OCI-LY1 (cell line): Measurements from ENCODE around the gene N4BP3.

ENCODE experiments used
- H2AFZ ChIP-seq: fragments of 200-600 bp; sonication (generic), shearing (Covaris generic); 2 replicates; pipeline ENCODE4 v1.6.0; 2014; ENCODE audit warnings: antibody characterized with exemption, mild to moderate bottlenecking, low read length
- H3F3A ChIP-seq: fragments of 200-600 bp; sonication (generic), shearing (Covaris generic); 2 replicates; pipeline ENCODE4 v1.6.0; 2014; ENCODE audit warnings: mild to moderate bottlenecking, antibody characterized with exemption, low read length, moderate library complexity; ENCODE audit not compliant: insufficient read depth
- H3K27ac ChIP-seq: fragments of 200-600 bp; sonication (generic); 2 replicates; pipeline ENCODE4 v1.5.1; 2014; ENCODE audit warnings: low read length, mixed run types, mild to moderate bottlenecking, low read depth; ENCODE audit not compliant: poor library complexity, severe bottlenecking
- H3K27me3 ChIP-seq: fragments of 200-600 bp; sonication (generic); 2 replicates; pipeline ENCODE4 v1.6.0; 2014; ENCODE audit warnings: antibody characterized with exemption, mild to moderate bottlenecking, low read length, moderate library complexity; ENCODE audit not compliant: insufficient read depth
- H3K36me3 ChIP-seq: fragments of 200-600 bp; sonication (generic); 2 replicates; pipeline ENCODE4 v1.6.1; 2014; ENCODE audit warnings: mild to moderate bottlenecking, antibody characterized with exemption, low read length, moderate library complexity, mixed read lengths; ENCODE audit not compliant: insufficient read depth
- H3K4me1 ChIP-seq: fragments of 200-600 bp; sonication (generic); 2 replicates; pipeline ENCODE4 v1.5.1; 2014; ENCODE audit warnings: mild to moderate bottlenecking, low read length, moderate library complexity; ENCODE audit not compliant: insufficient read depth, severe bottlenecking
- H3K4me2 ChIP-seq: fragments of 200-600 bp; sonication (generic), shearing (Covaris generic); 2 replicates; pipeline ENCODE4 v1.6.1; 2014; ENCODE audit warnings: low read length
- H3K4me3 ChIP-seq: fragments of 200-600 bp; sonication (generic); 2 replicates; pipeline ENCODE4 v1.5.1; 2014; ENCODE audit warnings: low read length, low read depth, mild to moderate bottlenecking, mixed read lengths; ENCODE audit not compliant: poor library complexity, severe bottlenecking
- H3K79me2 ChIP-seq: fragments of 200-600 bp; shearing (Covaris generic); 2 replicates; pipeline ENCODE4 v1.6.1; 2016; ENCODE audit warnings: mixed run types, low read length, mixed read lengths; ENCODE audit not compliant: insufficient read depth
- H3K9ac ChIP-seq: fragments of 200-600 bp; sonication (generic), shearing (Covaris generic); 2 replicates; pipeline ENCODE4 v1.6.1; 2014; ENCODE audit warnings: mild to moderate bottlenecking, low read length, mixed read lengths
- H3K9me2 ChIP-seq: fragments of 200-600 bp; sonication (generic), shearing (Covaris generic); 2 replicates; pipeline ENCODE4 v1.6.1; 2014; ENCODE audit warnings: low read depth, mild to moderate bottlenecking, low read length, mixed read lengths
- H3K9me3 ChIP-seq: fragments of 200-600 bp; shearing (Covaris generic); 2 replicates; pipeline ENCODE4 v1.6.1; 2014; ENCODE audit warnings: low read length, mixed read lengths
- H4K20me1 ChIP-seq: fragments of 200-600 bp; sonication (generic), shearing (Covaris generic); 2 replicates; pipeline ENCODE4 v1.6.0; 2016; ENCODE audit warnings: mild to moderate bottlenecking, low read length; ENCODE audit not compliant: insufficient read depth
- EZH2 ChIP-seq: fragments of 200-600 bp; sonication (generic), shearing (Covaris generic); IDR thresholded peaks from 2 replicates; pipeline ENCODE4 v1.8.0; 2017; ENCODE audit warnings: borderline replicate concordance, mixed run types, mild to moderate bottlenecking, antibody characterized with exemption, low read length, moderate library complexity, mixed read lengths
- TF ChIP-seq, protein P1 (sequence below): fragments of 200-600 bp; sonication (generic), shearing (Covaris generic); IDR thresholded peaks from 2 replicates; pipeline ENCODE4 v1.5.1; 2017; ENCODE audit warnings: mild to moderate bottlenecking, antibody characterized with exemption, low read length, moderate library complexity, mixed read lengths

N4BP3 gene

GRCh38 chr5:178081571-178082243 is 31.6 kb upstream of the N4BP3 start:
- Histone ChIP-seq H3K9ac (no peak overlapping the region), H3K79me2 (no peaks in the 10 kb centered on the region), H3K4me1 (no peaks in the 10 kb centered on the region), H3K27ac (no peak overlapping the region), H3K36me3 (no peaks in the 10 kb centered on the region), H3K9me2 (no peaks in the 10 kb centered on the region), H2AFZ (no peak overlapping the region), H3K27me3 (0 out of 2 replicates have a peak, but pooled peaks cover 3% of the 10 kb centered on the region), H4K20me1 (no peaks in the 10 kb centered on the region), H3K9me3 (no peaks in the 10 kb centered on the region), H3K4me3 (no peak overlapping the region), H3F3A (no peaks in the 10 kb centered on the region), H3K4me2 (no peak overlapping the region)
- TF ChIP-seq EZH2 = no peak
- TF ChIP-seq, protein P1, sequence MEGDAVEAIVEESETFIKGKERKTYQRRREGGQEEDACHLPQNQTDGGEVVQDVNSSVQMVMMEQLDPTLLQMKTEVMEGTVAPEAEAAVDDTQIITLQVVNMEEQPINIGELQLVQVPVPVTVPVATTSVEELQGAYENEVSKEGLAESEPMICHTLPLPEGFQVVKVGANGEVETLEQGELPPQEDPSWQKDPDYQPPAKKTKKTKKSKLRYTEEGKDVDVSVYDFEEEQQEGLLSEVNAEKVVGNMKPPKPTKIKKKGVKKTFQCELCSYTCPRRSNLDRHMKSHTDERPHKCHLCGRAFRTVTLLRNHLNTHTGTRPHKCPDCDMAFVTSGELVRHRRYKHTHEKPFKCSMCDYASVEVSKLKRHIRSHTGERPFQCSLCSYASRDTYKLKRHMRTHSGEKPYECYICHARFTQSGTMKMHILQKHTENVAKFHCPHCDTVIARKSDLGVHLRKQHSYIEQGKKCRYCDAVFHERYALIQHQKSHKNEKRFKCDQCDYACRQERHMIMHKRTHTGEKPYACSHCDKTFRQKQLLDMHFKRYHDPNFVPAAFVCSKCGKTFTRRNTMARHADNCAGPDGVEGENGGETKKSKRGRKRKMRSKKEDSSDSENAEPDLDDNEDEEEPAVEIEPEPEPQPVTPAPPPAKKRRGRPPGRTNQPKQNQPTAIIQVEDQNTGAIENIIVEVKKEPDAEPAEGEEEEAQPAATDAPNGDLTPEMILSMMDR = no peak

DNA sequence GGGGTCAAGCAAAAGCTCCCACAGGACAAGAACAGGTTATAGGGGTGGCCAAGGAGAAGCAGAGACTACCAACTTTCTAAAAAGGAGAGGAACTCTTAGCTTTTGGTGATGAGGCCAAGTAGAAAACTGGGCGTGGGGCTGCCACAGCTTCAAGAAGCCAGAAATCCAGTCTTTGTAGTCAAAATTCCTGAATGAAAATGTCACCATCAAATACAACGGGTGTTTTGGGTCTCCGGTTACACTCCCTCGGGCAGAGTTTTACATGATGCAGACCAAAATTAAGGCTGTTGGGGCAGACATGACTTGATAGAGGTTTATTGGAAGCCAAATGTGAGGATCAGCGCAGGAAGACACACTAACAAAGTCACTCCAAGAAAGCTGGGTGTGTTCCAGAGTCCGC is 29.4 kb upstream of the N4BP3 start:
- H2AFZ ChIP-seq = no peak overlapping the region
- no peaks in the 10 kb centered on the region for H4K20me1 ChIP-seq
- no peak overlapping the region for H3K4me3 ChIP-seq
- H3F3A ChIP-seq = no peaks in the 10 kb centered on the region
- H3K9ac ChIP-seq = no peak overlapping the region
- TF ChIP-seq EZH2 = no peak
- TF ChIP-seq, protein P1 = no peak
- no peaks in the 10 kb centered on the region for H3K4me1 ChIP-seq
- H3K9me3 ChIP-seq = no peaks in the 10 kb centered on the region
- H3K36me3 ChIP-seq = no peaks in the 10 kb centered on the region
- no peak overlapping the region for H3K27ac ChIP-seq
- H3K79me2 ChIP-seq = no peaks in the 10 kb centered on the region
- 0 out of 2 replicates have a peak, but pooled peaks cover 7% of the 10 kb centered on the region for H3K27me3 ChIP-seq
- H3K9me2 ChIP-seq = no peaks in the 10 kb centered on the region
- no peak overlapping the region for H3K4me2 ChIP-seq

GRCh38 chr5:178085316-178085715 is 28.0 kb upstream of the N4BP3 start:
- Histone ChIP-seq H3K4me3 (no peak overlapping the region), H3K4me1 (no peaks in the 10 kb centered on the region), H3K27ac (no peak overlapping the region), H3K4me2 (no peak overlapping the region), H3K36me3 (no peaks in the 10 kb centered on the region), H3K9ac (no peak overlapping the region), H3K9me2 (no peaks in the 10 kb centered on the region), H4K20me1 (no peaks in the 10 kb centered on the region), H2AFZ (no peak overlapping the region), H3K9me3 (no peaks in the 10 kb centered on the region), H3F3A (no peaks in the 10 kb centered on the region), H3K79me2 (no peaks in the 10 kb centered on the region), H3K27me3 (0 out of 2 replicates have a peak, but pooled peaks cover 7% of the 10 kb centered on the region)
- TF ChIP-seq, protein P1 = no peak
- no peak for TF ChIP-seq EZH2
